HepG2 (cell line): ENCODE data around the gene TIMM10. TPM values are rescaled to one million over a fixed set of nuclear protein-coding genes. Genes with fewer than 3 reads are reported as not detected.
A peak's percentile ranks its signal among the peaks of the same experiment; 100 is the strongest.

ENCODE experiments used
- BCL6 ChIP-seq: IDR thresholded peaks from 2 replicates; pipeline ENCODE4 v1.6.1; 2016; ENCODE audit warnings: missing genetic modification reagents, missing compliant biosample characterization
- HMG20B ChIP-seq: conservative IDR thresholded peaks from 2 replicates; pipeline ENCODE4 v1.6.1; 2016; ENCODE audit warnings: missing genetic modification reagents, missing compliant biosample characterization
- KDM2A ChIP-seq: sonication (generic); formaldehyde crosslinking; IDR thresholded peaks from 2 replicates; pipeline ENCODE4 v1.4.0; 2020; ENCODE audit warnings: low read depth, missing genetic modification reagents, borderline replicate concordance
- MEIS1 ChIP-seq: sonication (generic); formaldehyde crosslinking; IDR thresholded peaks from 2 replicates; pipeline ENCODE4 v1.9.0; 2021; ENCODE audit warnings: mild to moderate bottlenecking, missing genetic modification reagents, moderate library complexity, borderline replicate concordance
- NR2F1 ChIP-seq, 2 experiments: fragments of 450-650 bp in 1 of 2; formaldehyde crosslinking in 1 of 2; IDR thresholded peaks; 2 replicates each; pipeline versions ENCODE4 v1.5.0 to v1.6.1; 2016 to 2020; ENCODE audit warnings: mild to moderate bottlenecking in 1 of 2, missing compliant biosample characterization in 1 of 2, missing genetic modification reagents in 1 of 2, moderate library complexity in 1 of 2
- RBFOX2 ChIP-seq: fragments of 200-400 bp; formaldehyde crosslinking; IDR thresholded peaks from 2 replicates; pipeline ENCODE4 v1.6.1; 2017; ENCODE audit warnings: low read depth, mild to moderate bottlenecking, low read length
- SNAPC2 ChIP-seq: sonication (generic); formaldehyde crosslinking; IDR thresholded peaks from 2 replicates; pipeline ENCODE4 v1.8.1; 2022; ENCODE audit warnings: mild to moderate bottlenecking, missing genetic modification reagents
- SSRP1 ChIP-seq: IDR thresholded peaks from 2 replicates; pipeline ENCODE4 v1.6.1; 2016; ENCODE audit warnings: control low read depth
- THAP8 ChIP-seq: sonication (generic); formaldehyde crosslinking; IDR thresholded peaks from 2 replicates; pipeline ENCODE4 v1.5.1; 2020; ENCODE audit warnings: missing genetic modification reagents, mild to moderate bottlenecking, borderline replicate concordance
- ZNF510 ChIP-seq: sonication (generic); formaldehyde crosslinking; IDR thresholded peaks from 2 replicates; pipeline ENCODE4 v1.4.0; 2020; ENCODE audit warnings: low read depth, mild to moderate bottlenecking, missing genetic modification reagents
- polyA plus RNA-seq, 8 experiments: library from polyadenylated mRNA; depleted of rRNA in 3 of 8; stranded (reverse) in 7 of 8; unstranded in 1 of 8; fragments of >200 nt; fragmentation: Illumina TruSeq in 4 of 8; extraction: Trizol in 4 of 8; gene quantifications; 2 replicates each; pipeline versions ENCODE4 v1.2.1 to v1.2.3, GENCODE V29; 2011 to 2016; ENCODE audit warnings: low read depth in 4 of 8, missing spikeins in 1 of 8, mixed read lengths in 1 of 8; ENCODE audit not compliant: insufficient read depth in 1 of 8
- total RNA-seq, 5 experiments: library from RNA; depleted of rRNA; stranded (reverse); fragments of >200 nt; fragmentation: Illumina TruSeq; extraction: Trizol; gene quantifications; 2 replicates each; pipeline ENCODE4 v1.2.3, GENCODE V29; 2016; ENCODE audit warnings: low read depth in 1 of 5
- TF ChIP-seq, protein P1 (sequence below): sonication (generic); formaldehyde crosslinking; IDR thresholded peaks from 2 replicates; pipeline ENCODE4 v1.4.0; 2020; ENCODE audit warnings: missing genetic modification reagents, mild to moderate bottlenecking, borderline replicate concordance
- TF ChIP-seq, protein P2 (sequence below): sonication (generic); formaldehyde crosslinking; IDR thresholded peaks from 2 replicates; pipeline ENCODE4 v1.4.0; 2020; ENCODE audit warnings: missing genetic modification reagents, borderline replicate concordance
- TF ChIP-seq, protein P3 (sequence below): sonication (generic); formaldehyde crosslinking; IDR thresholded peaks from 2 replicates; pipeline ENCODE4 v1.4.0; 2020; ENCODE audit warnings: missing genetic modification reagents

TIMM10 gene
- total and polyA plus RNA-seq, 2 of the 13 experiments (the other 11 are each of a cell fraction or from before 2014, with no cell fraction given), result 67.8 to 82.2 TPM

DNA sequence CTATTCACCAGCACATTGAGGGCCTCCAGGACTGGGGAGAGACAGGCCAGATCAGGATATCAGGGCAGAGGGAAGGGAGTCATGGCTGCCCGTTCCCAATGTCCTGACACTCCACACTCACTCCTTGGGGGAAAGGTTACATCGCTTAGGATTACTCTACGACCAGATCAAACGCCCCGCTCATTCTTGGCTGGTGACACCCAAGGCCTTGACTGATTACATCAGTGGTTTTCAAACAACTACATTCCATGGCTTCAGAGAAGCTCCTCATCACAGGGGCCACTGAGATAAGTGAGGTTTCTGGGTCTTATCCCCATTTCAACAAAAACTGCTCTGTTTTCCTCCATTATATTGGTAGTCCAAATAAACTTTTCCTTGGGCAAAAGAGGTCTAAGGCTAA lies 21.9 kb upstream of the TIMM10 start (continued):
- TF ChIP-seq, protein P1, sequence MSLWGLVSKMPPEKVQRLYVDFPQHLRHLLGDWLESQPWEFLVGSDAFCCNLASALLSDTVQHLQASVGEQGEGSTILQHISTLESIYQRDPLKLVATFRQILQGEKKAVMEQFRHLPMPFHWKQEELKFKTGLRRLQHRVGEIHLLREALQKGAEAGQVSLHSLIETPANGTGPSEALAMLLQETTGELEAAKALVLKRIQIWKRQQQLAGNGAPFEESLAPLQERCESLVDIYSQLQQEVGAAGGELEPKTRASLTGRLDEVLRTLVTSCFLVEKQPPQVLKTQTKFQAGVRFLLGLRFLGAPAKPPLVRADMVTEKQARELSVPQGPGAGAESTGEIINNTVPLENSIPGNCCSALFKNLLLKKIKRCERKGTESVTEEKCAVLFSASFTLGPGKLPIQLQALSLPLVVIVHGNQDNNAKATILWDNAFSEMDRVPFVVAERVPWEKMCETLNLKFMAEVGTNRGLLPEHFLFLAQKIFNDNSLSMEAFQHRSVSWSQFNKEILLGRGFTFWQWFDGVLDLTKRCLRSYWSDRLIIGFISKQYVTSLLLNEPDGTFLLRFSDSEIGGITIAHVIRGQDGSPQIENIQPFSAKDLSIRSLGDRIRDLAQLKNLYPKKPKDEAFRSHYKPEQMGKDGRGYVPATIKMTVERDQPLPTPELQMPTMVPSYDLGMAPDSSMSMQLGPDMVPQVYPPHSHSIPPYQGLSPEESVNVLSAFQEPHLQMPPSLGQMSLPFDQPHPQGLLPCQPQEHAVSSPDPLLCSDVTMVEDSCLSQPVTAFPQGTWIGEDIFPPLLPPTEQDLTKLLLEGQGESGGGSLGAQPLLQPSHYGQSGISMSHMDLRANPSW (CRISPR knock-in tag), result no peak
- TF ChIP-seq, protein P2, sequence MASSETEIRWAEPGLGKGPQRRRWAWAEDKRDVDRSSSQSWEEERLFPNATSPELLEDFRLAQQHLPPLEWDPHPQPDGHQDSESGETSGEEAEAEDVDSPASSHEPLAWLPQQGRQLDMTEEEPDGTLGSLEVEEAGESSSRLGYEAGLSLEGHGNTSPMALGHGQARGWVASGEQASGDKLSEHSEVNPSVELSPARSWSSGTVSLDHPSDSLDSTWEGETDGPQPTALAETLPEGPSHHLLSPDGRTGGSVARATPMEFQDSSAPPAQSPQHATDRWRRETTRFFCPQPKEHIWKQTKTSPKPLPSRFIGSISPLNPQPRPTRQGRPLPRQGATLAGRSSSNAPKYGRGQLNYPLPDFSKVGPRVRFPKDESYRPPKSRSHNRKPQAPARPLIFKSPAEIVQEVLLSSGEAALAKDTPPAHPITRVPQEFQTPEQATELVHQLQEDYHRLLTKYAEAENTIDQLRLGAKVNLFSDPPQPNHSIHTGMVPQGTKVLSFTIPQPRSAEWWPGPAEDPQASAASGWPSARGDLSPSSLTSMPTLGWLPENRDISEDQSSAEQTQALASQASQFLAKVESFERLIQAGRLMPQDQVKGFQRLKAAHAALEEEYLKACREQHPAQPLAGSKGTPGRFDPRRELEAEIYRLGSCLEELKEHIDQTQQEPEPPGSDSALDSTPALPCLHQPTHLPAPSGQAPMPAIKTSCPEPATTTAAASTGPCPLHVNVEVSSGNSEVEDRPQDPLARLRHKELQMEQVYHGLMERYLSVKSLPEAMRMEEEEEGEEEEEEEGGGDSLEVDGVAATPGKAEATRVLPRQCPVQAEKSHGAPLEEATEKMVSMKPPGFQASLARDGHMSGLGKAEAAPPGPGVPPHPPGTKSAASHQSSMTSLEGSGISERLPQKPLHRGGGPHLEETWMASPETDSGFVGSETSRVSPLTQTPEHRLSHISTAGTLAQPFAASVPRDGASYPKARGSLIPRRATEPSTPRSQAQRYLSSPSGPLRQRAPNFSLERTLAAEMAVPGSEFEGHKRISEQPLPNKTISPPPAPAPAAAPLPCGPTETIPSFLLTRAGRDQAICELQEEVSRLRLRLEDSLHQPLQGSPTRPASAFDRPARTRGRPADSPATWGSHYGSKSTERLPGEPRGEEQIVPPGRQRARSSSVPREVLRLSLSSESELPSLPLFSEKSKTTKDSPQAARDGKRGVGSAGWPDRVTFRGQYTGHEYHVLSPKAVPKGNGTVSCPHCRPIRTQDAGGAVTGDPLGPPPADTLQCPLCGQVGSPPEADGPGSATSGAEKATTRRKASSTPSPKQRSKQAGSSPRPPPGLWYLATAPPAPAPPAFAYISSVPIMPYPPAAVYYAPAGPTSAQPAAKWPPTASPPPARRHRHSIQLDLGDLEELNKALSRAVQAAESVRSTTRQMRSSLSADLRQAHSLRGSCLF (CRISPR knock-in tag), result no peak
- TF ChIP-seq MEIS1 (CRISPR knock-in tag) (no peak), KDM2A (CRISPR knock-in tag) (no peak), ZNF510 (CRISPR knock-in tag) (no peak), NR2F1 (CRISPR knock-in tag; IDR thresholded peaks at IDR 0.05) (peak; percentile 46 to 82; a peak in 3 of 4 replicates), SSRP1 (CRISPR knock-in tag) (no peak), SNAPC2 (no peak), BCL6 (CRISPR knock-in tag) (peak; percentile 38), THAP8 (CRISPR knock-in tag) (no peak), HMG20B (CRISPR knock-in tag) (0 out of 2 replicates have a peak, but pooled peaks have one; percentile 32), RBFOX2 (no peak)
- TF ChIP-seq, protein P3, sequence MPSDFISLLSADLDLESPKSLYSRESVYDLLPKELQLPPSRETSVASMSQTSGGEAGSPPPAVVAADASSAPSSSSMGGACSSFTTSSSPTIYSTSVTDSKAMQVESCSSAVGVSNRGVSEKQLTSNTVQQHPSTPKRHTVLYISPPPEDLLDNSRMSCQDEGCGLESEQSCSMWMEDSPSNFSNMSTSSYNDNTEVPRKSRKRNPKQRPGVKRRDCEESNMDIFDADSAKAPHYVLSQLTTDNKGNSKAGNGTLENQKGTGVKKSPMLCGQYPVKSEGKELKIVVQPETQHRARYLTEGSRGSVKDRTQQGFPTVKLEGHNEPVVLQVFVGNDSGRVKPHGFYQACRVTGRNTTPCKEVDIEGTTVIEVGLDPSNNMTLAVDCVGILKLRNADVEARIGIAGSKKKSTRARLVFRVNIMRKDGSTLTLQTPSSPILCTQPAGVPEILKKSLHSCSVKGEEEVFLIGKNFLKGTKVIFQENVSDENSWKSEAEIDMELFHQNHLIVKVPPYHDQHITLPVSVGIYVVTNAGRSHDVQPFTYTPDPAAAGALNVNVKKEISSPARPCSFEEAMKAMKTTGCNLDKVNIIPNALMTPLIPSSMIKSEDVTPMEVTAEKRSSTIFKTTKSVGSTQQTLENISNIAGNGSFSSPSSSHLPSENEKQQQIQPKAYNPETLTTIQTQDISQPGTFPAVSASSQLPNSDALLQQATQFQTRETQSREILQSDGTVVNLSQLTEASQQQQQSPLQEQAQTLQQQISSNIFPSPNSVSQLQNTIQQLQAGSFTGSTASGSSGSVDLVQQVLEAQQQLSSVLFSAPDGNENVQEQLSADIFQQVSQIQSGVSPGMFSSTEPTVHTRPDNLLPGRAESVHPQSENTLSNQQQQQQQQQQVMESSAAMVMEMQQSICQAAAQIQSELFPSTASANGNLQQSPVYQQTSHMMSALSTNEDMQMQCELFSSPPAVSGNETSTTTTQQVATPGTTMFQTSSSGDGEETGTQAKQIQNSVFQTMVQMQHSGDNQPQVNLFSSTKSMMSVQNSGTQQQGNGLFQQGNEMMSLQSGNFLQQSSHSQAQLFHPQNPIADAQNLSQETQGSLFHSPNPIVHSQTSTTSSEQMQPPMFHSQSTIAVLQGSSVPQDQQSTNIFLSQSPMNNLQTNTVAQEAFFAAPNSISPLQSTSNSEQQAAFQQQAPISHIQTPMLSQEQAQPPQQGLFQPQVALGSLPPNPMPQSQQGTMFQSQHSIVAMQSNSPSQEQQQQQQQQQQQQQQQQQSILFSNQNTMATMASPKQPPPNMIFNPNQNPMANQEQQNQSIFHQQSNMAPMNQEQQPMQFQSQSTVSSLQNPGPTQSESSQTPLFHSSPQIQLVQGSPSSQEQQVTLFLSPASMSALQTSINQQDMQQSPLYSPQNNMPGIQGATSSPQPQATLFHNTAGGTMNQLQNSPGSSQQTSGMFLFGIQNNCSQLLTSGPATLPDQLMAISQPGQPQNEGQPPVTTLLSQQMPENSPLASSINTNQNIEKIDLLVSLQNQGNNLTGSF (CRISPR knock-in tag), result no peak
